Smooth muscle cell (in vitro differentiated cells): ENCODE measurements around the gene DCTN4. TPM values are rescaled to one million over a fixed set of nuclear protein-coding genes. Genes with fewer than 3 reads are reported as not detected.

Experiments
- DNase-seq: peaks from one replicate; lab custom pipeline; 2025; ENCODE audit not compliant: unreplicated experiment; lab: John Stamatoyannopoulos, UW
- H2AFZ ChIP-seq: fragments of 200-600 bp; sonication (generic); 2 replicates; pipeline ENCODE4 v1.6.0; 2016; ENCODE audit warnings: antibody characterized with exemption, low read depth, mild to moderate bottlenecking
- H3F3A ChIP-seq: fragments of 200-600 bp; sonication (generic); 2 replicates; pipeline ENCODE4 v1.6.0; 2017; ENCODE audit warnings: antibody characterized with exemption, low read depth
- H3K27ac ChIP-seq: fragments of 200-600 bp; sonication (generic); 2 replicates; pipeline ENCODE4 v1.5.1; 2016; ENCODE audit warnings: low read depth, mild to moderate bottlenecking
- H3K27me3 ChIP-seq: fragments of 200-600 bp; sonication (generic); 2 replicates; pipeline ENCODE4 v1.6.1; 2016; ENCODE audit warnings: low read depth, mild to moderate bottlenecking
- H3K36me3 ChIP-seq: fragments of 200-600 bp; sonication (generic); 2 replicates; pipeline ENCODE4 v1.5.1; 2016; ENCODE audit warnings: low read depth
- H3K4me1 ChIP-seq: fragments of 200-600 bp; sonication (generic); 2 replicates; pipeline ENCODE4 v1.5.1; 2016; ENCODE audit warnings: low read depth
- H3K4me2 ChIP-seq: fragments of 200-600 bp; sonication (generic); 2 replicates; pipeline ENCODE4 v1.6.0; 2016; ENCODE audit warnings: mild to moderate bottlenecking
- H3K4me3 ChIP-seq: fragments of 200-600 bp; sonication (generic); 2 replicates; pipeline ENCODE4 v1.5.1; 2016; ENCODE audit warnings: mild to moderate bottlenecking
- H3K79me2 ChIP-seq: fragments of 200-600 bp; sonication (generic); 2 replicates; pipeline ENCODE4 v1.6.0; 2016; ENCODE audit warnings: low read depth, mild to moderate bottlenecking
- H3K9ac ChIP-seq: fragments of 200-600 bp; sonication (generic); 2 replicates; pipeline ENCODE4 v1.6.0; 2016; ENCODE audit warnings: low read depth
- H3K9me3 ChIP-seq: fragments of 200-600 bp; sonication (generic); replicated peaks from 2 replicates; pipeline ENCODE4 v1.5.1; 2016; ENCODE audit warnings: low read depth
- H4K20me1 ChIP-seq: fragments of 200-600 bp; sonication (generic); 2 replicates; pipeline ENCODE4 v1.6.0; 2016; ENCODE audit warnings: low read depth
- CTCF ChIP-seq: fragments of 200-600 bp; sonication (generic); IDR thresholded peaks from 2 replicates; pipeline ENCODE4 v1.5.1; 2017; ENCODE audit warnings: borderline replicate concordance, mild to moderate bottlenecking, antibody characterized with exemption; ENCODE audit not compliant: insufficient read depth, poor library complexity, severe bottlenecking
- WGBS: methylation state at CpG from one replicate; pipeline ENCODE4 v1.1.7; 2016; ENCODE audit warnings: low lambda C conversion rate; 5-methylcytosine and 5-hydroxymethylcytosine counted together
- polyA plus RNA-seq: library from polyadenylated mRNA; unstranded; fragments of >200 nt; fragmentation: Nextera tagmentation; extraction: Ambion mirVana; gene quantifications from 2 replicates; pipeline ENCODE4 v1.2.1, GENCODE V29; 2016
- total RNA-seq: library from RNA; depleted of rRNA; stranded (reverse); fragments of >200 nt; gene quantifications from 2 replicates; pipeline ENCODE4 v1.2.3, GENCODE V29; 2014

DCTN4 gene
- total and polyA plus RNA-seq, 2 experiments from 2014 or later, result 38.7 to 77.7 TPM

DNA sequence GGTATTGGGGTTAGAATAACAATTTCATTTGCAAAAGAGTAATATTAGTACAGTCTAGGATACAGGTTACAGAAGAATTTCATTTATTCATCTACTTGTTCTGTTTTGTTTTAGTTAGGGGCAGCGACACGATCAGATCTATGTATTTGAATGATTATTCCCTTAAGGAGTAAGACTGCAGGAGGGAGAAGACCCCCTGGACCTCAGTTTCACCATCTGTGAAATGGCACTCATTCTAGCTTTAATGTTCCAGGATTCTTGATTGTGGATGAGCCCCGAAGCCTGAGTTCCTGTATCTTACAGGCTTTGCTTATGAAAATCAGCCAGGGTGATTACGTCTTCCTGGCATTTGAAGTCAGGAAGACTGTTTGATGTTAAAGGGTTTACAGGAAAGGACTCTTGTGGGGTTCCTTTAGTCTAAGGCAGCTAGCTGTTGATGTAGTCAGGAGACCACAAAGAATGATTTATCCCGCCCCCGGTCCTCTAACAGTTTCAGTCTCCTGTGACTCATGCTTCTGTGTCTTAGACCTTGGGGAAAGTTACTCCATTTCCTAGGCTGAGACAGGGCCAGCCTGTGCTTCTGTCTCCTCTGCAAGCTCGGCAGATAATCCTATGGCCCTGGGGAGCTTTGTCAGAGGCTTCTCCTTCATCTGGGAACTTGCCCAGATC is 31.3 kb upstream of the DCTN4 start:
- DNase-seq, result no peak
- H2AFZ ChIP-seq, result no peak overlapping the region
- no peaks in the 10 kb centered on the region for H3K27me3 ChIP-seq
- H3K4me1 ChIP-seq, result peaks cover 58% of the 10 kb centered on the region
- peaks cover 59% of the 10 kb centered on the region for H3F3A ChIP-seq
- peaks cover 94% of the 10 kb centered on the region for H3K79me2 ChIP-seq
- peak overlapping the region; percentile 17 for H3K4me3 ChIP-seq
- WGBS, result 22% methylated on average over 7 of the region's 7 CpGs
- no peaks in the 10 kb centered on the region for H3K9me3 ChIP-seq
- peak overlapping the region; percentile 83 for H3K4me2 ChIP-seq
- peaks cover 7% of the 10 kb centered on the region for H3K36me3 ChIP-seq
- TF ChIP-seq CTCF, result no peak
- peak overlapping the region; percentile 98 for H3K27ac ChIP-seq
- H4K20me1 ChIP-seq, result peaks cover 7% of the 10 kb centered on the region
- H3K9ac ChIP-seq, result peak overlapping the region; percentile 73

DNA sequence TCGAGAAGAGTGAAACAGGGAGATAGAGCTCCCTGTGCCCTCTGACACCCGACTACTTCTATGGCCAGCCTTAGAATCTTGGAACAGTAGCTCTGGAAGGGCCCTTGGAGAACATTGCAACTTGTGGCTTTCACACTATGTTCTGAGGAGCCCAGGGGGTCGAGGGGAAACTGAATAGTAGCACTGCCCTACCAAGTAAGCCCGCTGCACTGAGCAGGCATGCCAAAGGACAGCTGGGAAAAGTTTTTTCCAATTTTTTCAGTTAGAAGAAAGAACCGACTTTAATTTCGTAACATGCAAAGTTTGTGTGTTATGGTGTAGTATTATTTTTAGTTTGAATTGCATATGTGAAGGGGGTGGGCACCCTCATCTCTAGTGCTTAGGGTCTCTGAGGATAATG is 30.6 kb upstream of the DCTN4 start:
- no peaks in the 10 kb centered on the region for H3K9me3 ChIP-seq
- peaks cover 4% of the 10 kb centered on the region for H4K20me1 ChIP-seq
- H3K79me2 ChIP-seq, result peaks cover 94% of the 10 kb centered on the region
- H3K27ac ChIP-seq, result peak overlapping the region; percentile 98
- H3K4me3 ChIP-seq, result no peak overlapping the region
- peak overlapping the region; percentile 80 for H3K4me2 ChIP-seq
- 58% methylated on average over 6 of the region's 6 CpGs for WGBS
- H3K36me3 ChIP-seq, result peaks cover 6% of the 10 kb centered on the region
- no peak overlapping the region for H2AFZ ChIP-seq
- H3K4me1 ChIP-seq, result peaks cover 62% of the 10 kb centered on the region
- peaks cover 61% of the 10 kb centered on the region for H3F3A ChIP-seq
- no peak for TF ChIP-seq CTCF
- no peaks in the 10 kb centered on the region for H3K27me3 ChIP-seq
- no peak for DNase-seq
- no peak overlapping the region for H3K9ac ChIP-seq

- H3K4me1 ChIP-seq, result peaks cover 65% of the 10 kb centered on the region
- no peak overlapping the region for H2AFZ ChIP-seq
- H3K27ac ChIP-seq, result peak overlapping the region; percentile 98
- H3K9ac ChIP-seq, result no peak overlapping the region
- H4K20me1 ChIP-seq, result no peaks in the 10 kb centered on the region
- H3F3A ChIP-seq, result peaks cover 64% of the 10 kb centered on the region
- no peak for DNase-seq
- H3K4me3 ChIP-seq, result no peak overlapping the region
- peak overlapping the region; percentile 80 for H3K4me2 ChIP-seq
- H3K79me2 ChIP-seq, result peaks cover 94% of the 10 kb centered on the region
- TF ChIP-seq CTCF, result no peak
- peaks cover 1% of the 10 kb centered on the region for H3K36me3 ChIP-seq
- H3K9me3 ChIP-seq, result no peaks in the 10 kb centered on the region
- no peaks in the 10 kb centered on the region for H3K27me3 ChIP-seq
Measured at GRCh38 chr5:150788977-150789376, 30.2 kb upstream of the DCTN4 start.

DNA sequence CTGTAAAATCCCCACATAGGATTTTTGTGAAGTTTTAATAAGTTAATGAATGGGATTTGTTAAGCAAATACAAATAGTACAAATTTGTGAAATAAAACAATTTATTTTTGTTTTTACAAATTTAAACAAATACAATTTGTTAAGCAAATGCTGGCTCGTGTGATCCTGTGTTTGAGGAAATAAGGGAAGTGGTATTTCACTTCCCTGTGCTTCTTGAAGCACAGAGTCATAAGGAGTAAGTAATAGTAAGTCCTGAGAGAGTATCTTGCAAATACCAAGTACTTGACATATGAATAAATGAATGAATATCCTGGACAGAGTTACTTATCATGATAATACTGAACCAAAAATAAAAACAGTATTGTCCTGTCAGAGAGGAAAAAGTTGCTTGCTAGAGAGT is 28.8 kb upstream of the DCTN4 start:
- Histone ChIP-seq H3K9me3 (no peaks in the 10 kb centered on the region), H3K27me3 (no peaks in the 10 kb centered on the region), H3K79me2 (peaks cover 88% of the 10 kb centered on the region), H3K4me3 (no peak overlapping the region), H3K36me3 (no peaks in the 10 kb centered on the region), H3K4me2 (peak overlapping the region; percentile 80), H3K4me1 (peaks cover 74% of the 10 kb centered on the region), H3K9ac (peak overlapping the region; percentile 59), H3K27ac (peak overlapping the region; percentile 98), H4K20me1 (no peaks in the 10 kb centered on the region), H2AFZ (no peak overlapping the region), H3F3A (peaks cover 63% of the 10 kb centered on the region)
- TF ChIP-seq CTCF, result no peak
- no peak for DNase-seq
- 37% methylated on average over 1 of the region's 1 CpG for WGBS
